ENCODE measurements around the gene DCAF12.
"Not testable (repeated sequence)": the region's sequence is repeated elsewhere in the genome, so short reads cannot be mapped to it uniquely, and the experiment has no call there.

Gene DCAF12

GRCh38 chr9:34059954-34060353 lies 66.5 kb downstream of the DCAF12 start:
- no peak for DNase-seq

DNA sequence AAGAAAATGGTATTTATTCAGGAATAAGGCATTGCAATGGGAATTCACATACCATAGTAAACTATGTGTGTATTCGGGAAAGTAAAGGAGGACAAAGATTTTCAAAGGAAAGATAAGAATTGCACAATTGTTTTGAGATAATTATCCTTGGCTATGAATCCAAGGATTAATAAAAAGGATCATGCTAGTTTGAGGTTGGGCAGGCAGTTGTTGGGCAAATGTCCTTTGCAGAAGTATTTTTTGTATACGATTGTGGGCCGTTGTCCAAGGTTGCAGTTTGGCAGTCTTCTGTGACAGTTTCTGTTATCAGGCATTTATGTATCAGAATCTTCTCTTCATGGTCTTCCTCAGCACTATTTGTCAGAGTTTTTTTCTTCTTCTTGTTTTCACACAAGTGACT lies 67.2 kb downstream of the DCAF12 start:
- no peak for DNase-seq

GRCh38 chr9:34049630-34050384 lies 76.7 kb downstream of the DCAF12 start:
- DNase-seq: no peak

DNA sequence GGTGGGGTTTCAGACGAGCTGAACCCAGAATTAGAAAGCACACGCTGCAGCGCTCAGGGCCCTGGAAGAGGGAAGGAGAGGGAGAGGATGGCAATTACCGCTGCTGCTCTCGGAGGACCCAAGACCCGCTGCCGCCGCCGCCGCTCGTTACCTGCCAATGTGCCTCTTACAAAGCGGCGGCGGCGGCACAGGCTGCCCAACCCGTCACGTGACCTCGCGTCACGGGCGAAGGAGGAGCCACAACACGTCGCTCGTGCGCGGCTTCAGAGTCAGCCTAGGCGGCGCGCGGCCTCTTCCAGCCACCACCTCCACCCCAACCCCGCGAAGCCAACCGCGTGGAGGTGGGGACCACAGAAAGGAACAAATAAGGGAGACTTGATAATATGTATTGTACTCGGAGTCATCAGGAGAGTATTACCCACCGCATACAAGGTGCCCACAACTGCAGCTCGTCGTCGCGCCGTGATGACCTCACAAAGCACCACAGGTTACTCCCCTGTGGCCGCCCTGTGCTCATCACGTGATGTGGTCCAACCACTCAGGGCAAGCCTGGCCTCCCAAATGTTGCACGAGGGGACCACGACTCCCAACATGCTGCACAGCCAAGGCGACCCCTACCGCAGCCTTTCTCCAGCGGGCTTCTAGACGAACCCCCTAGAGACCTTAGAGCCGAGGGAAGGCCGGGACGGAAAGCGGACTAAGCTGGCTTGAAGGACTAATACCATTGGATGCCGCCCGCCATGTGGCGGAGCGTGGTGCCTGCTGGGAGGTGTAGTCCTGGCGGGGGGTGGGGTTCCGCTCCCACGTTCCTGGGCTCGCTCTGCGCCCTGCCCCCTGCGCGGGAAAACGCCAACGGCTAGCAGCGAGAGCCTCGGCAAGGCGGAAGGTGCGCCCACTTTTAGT lies 77.5 kb downstream of the DCAF12 start, which contains the start of gene UBAP2:
Gene UBAP2, minus strand, starts transcription at position 161 of the 903 bp plus-strand sequence. CDS start 31,739 bp downstream, outside the sequence.
- peak; percentile 94 for DNase-seq

- DNase-seq: peak; percentile 23
Observed at GRCh38 chr9:34047864-34048726, 78.4 kb downstream of the DCAF12 start.

DNA sequence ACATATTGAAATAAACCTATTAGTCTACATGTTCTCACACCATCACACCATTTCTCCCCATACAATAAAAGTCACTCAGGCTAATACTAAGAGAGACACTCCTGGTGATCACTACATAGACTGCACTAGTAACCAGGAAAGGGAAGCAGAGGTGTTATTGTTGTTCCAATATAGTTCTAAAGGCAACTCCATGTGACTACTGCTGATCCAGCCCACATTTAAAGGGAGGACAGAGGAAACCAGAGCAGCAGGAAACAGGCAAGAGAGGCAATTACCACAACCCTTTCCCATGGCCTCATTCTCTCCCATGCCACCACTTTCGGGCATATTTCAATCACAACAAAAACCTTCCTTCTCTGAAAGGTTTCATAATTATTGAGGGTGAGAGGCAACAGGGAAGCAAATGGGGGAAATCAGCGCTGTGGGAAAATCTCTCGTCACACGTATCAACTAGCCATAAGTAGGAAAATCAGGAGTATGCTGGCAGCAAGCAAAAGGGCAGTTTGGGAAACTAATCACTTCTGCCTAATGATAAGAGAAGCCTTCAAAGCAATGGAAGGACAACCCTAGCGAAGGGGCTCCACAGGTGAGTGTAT lies 79.6 kb downstream of the DCAF12 start:
- no peak for DNase-seq

GRCh38 chr9:34045903-34046302 lies 80.6 kb downstream of the DCAF12 start:
- no peak for DNase-seq

GRCh38 chr9:34042074-34042473 lies 84.4 kb downstream of the DCAF12 start:
- DNase-seq: not testable (repeated sequence)

DNA sequence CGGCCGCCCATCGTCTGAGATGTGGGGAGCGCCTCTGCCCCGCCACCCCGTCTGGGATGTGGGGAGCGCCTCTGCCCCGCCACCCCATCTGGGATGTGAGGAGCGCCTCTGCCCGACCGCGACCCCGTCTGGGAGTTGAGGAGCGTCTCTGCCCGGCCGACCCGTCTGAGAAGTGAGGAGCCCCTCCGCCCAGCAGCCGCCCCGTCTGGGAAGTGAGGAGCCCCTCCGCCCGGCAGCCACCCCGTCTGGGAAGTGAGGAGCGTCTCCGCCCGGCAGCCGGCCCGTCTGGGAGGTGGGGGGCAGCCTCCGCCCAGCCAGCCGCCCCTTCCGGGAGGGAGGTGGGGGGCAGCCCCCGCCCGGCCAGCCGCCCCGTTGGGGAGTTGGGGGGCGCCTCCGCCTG lies 87.6 kb downstream of the DCAF12 start:
- DNase-seq: not testable (repeated sequence)

DNA sequence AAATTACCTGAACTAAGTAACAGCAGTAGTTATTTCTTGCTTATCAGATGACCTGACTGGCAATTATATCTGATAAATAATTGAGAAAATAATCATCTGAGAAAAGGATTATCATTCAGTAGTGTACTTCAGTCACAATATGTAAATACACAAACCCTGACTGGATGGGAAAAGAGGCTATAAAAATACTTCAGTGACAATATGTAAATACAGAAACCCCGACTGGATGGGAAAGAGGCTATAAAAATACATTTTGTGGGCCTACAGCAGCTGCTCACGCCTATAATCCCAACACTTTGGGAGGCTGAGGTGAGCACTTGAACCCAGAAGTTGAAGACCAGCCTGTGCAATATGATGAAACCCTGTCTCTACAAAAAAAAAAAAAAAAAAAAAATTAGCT lies 88.9 kb downstream of the DCAF12 start:
- DNase-seq: no peak

- no peak for DNase-seq
Observed at GRCh38 chr9:34036625-34037024, 89.9 kb downstream of the DCAF12 start.
